ENCODE results near the gene DAAM2. TPM values are rescaled to one million over a fixed set of nuclear protein-coding genes. Genes with fewer than 3 reads are reported as not detected.

Gene DAAM2
- polyA plus RNA-seq, 1 donor (not counting 4 experiments of a cell fraction or from before 2014, with no cell fraction given) = not detected

DNA sequence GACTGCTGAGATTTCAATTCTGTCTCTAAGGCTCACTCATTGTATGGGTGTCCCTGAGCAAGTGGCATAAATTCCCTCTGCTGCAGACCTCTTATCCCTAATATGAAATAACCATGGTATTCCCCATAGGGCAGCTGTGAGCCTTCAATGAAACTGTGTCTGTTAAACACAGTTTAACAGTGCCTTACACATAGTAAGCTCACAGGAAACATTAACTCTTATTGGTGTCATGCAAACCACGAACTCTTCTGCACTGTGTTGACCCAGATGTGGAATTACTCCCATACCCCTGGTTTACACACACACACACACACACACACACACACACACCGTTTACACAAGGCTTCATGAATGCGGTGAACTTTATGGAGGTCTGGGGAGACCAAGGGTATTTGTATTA lies 23.2 kb downstream of the DAAM2 start:
- no peak overlapping the region for H2AFZ ChIP-seq (ENCODE audit: control insufficient read depth, low read length)
- no peak for TF ChIP-seq EZH2 (IDR thresholded peaks at IDR 0.05; ENCODE audit: low read length)
- TF ChIP-seq, protein P1, sequence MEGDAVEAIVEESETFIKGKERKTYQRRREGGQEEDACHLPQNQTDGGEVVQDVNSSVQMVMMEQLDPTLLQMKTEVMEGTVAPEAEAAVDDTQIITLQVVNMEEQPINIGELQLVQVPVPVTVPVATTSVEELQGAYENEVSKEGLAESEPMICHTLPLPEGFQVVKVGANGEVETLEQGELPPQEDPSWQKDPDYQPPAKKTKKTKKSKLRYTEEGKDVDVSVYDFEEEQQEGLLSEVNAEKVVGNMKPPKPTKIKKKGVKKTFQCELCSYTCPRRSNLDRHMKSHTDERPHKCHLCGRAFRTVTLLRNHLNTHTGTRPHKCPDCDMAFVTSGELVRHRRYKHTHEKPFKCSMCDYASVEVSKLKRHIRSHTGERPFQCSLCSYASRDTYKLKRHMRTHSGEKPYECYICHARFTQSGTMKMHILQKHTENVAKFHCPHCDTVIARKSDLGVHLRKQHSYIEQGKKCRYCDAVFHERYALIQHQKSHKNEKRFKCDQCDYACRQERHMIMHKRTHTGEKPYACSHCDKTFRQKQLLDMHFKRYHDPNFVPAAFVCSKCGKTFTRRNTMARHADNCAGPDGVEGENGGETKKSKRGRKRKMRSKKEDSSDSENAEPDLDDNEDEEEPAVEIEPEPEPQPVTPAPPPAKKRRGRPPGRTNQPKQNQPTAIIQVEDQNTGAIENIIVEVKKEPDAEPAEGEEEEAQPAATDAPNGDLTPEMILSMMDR (optimal IDR thresholded peaks at IDR 0.05 in 1 of 3, IDR thresholded peaks at IDR 0.05 in 1 of 3, conservative IDR thresholded peaks at IDR 0.05 in 1 of 3; ENCODE audit: extremely low read depth in 1 of 3, insufficient read depth in 2 of 3, low read length in 3 of 3) = no peak
- H3K79me2 ChIP-seq (ENCODE audit: control insufficient read depth, insufficient read depth, low read length) = no peaks in the 10 kb centered on the region
- H3K36me3 ChIP-seq (ENCODE audit: control insufficient read depth in 2 of 2, extremely low read depth in 1 of 2, insufficient read depth in 2 of 2, low read length in 2 of 2) = no peaks in the 10 kb centered on the region
- no peaks in the 10 kb centered on the region for H3K9me3 ChIP-seq (ENCODE audit: control insufficient read depth, low read depth, low read length)
- no peaks in the 10 kb centered on the region for H4K20me1 ChIP-seq (ENCODE audit: control insufficient read depth, extremely low read depth, insufficient read depth, low read length)
- FAIRE-seq = no peak
- H3K27me3 ChIP-seq (ENCODE audit: control insufficient read depth, extremely low read depth, insufficient read depth, low read length) = no peaks in the 10 kb centered on the region
- H3K4me2 ChIP-seq (ENCODE audit: control insufficient read depth, extremely low read depth, insufficient read depth, low read depth, low read length) = no peak overlapping the region
- H3K4me3 ChIP-seq (ENCODE audit: control insufficient read depth in 2 of 3, extremely low read depth in 1 of 3, insufficient read depth in 2 of 3, low read depth in 1 of 3, low read length in 3 of 3) = no peak overlapping the region
- H3K9ac ChIP-seq (ENCODE audit: control insufficient read depth, extremely low read depth, insufficient read depth, low read length) = no peak overlapping the region
- no peak overlapping the region for H3K27ac ChIP-seq (ENCODE audit: control insufficient read depth, insufficient read depth, low read length)
- no peak for DNase-seq (ENCODE audit: low read depth, low spot score)
- H3K4me1 ChIP-seq (ENCODE audit: control insufficient read depth, extremely low read depth, insufficient read depth, low read length) = no peaks in the 10 kb centered on the region
- dilution Hi-C loops (cut with MboI; ENCODE audit: extremely low pct_ligation_motif_present, low sequenced_read_pairs) = no loop called here
- no peaks in the 10 kb centered on the region for H3K9me1 ChIP-seq (ENCODE audit: control insufficient read depth, extremely low read depth, insufficient read depth, low read length)

DNA sequence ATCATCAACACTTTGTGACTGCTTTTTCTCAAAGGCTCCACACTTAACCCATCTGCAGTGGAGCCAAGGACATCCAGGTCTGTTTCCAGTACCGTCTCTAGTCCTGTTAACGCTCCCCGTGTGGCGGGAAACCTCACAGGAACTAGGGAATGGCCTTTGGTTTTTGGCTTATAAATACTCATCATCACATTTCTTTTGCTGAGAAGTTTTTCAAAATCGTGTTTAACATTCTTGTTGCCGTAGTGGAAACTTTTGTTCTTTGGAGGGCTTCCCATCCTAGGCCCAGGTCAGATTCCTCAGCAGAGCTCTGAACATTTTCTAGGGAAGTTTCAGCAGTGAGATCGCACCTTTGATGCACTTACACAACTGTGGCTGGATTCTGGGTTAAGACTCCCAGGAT lies 24.6 kb downstream of the DAAM2 start:
- no peaks in the 10 kb centered on the region for H3K79me2 ChIP-seq (ENCODE audit: control insufficient read depth, insufficient read depth, low read length)
- H3K27me3 ChIP-seq (ENCODE audit: control insufficient read depth, extremely low read depth, insufficient read depth, low read length) = no peaks in the 10 kb centered on the region
- H4K20me1 ChIP-seq (ENCODE audit: control insufficient read depth, extremely low read depth, insufficient read depth, low read length) = no peaks in the 10 kb centered on the region
- H3K9ac ChIP-seq (ENCODE audit: control insufficient read depth, extremely low read depth, insufficient read depth, low read length) = no peak overlapping the region
- H3K4me1 ChIP-seq (ENCODE audit: control insufficient read depth, extremely low read depth, insufficient read depth, low read length) = no peaks in the 10 kb centered on the region
- no peaks in the 10 kb centered on the region for H3K36me3 ChIP-seq (ENCODE audit: control insufficient read depth in 2 of 2, extremely low read depth in 1 of 2, insufficient read depth in 2 of 2, low read length in 2 of 2)
- TF ChIP-seq, protein P1 (optimal IDR thresholded peaks at IDR 0.05 in 1 of 3, IDR thresholded peaks at IDR 0.05 in 1 of 3, conservative IDR thresholded peaks at IDR 0.05 in 1 of 3; ENCODE audit: extremely low read depth in 1 of 3, insufficient read depth in 2 of 3, low read length in 3 of 3) = no peak
- TF ChIP-seq EZH2 (IDR thresholded peaks at IDR 0.05; ENCODE audit: low read length) = no peak
- H3K4me2 ChIP-seq (ENCODE audit: control insufficient read depth, extremely low read depth, insufficient read depth, low read depth, low read length) = no peak overlapping the region
- H2AFZ ChIP-seq (ENCODE audit: control insufficient read depth, low read length) = no peak overlapping the region
- FAIRE-seq (no peak), DNase-seq (ENCODE audit: low read depth, low spot score) (no peak)
- H3K4me3 ChIP-seq (ENCODE audit: control insufficient read depth in 2 of 3, extremely low read depth in 1 of 3, insufficient read depth in 2 of 3, low read depth in 1 of 3, low read length in 3 of 3) = no peak overlapping the region
- H3K27ac ChIP-seq (ENCODE audit: control insufficient read depth, insufficient read depth, low read length) = no peak overlapping the region
- no peaks in the 10 kb centered on the region for H3K9me3 ChIP-seq (ENCODE audit: control insufficient read depth, low read depth, low read length)
- dilution Hi-C loops (cut with MboI; ENCODE audit: extremely low pct_ligation_motif_present, low sequenced_read_pairs) = no loop called here
- no peaks in the 10 kb centered on the region for H3K9me1 ChIP-seq (ENCODE audit: control insufficient read depth, extremely low read depth, insufficient read depth, low read length)
